ENCODE measurements around the gene ABCA9. TPM values are rescaled to one million over a fixed set of nuclear protein-coding genes. Genes with fewer than 3 reads are reported as not detected.

The ABCA9 gene
- polyA plus RNA-seq, 1 experiment = 0.06 TPM

- TF ChIP-seq CTCF (IDR thresholded peaks at IDR 0.05; ENCODE audit: insufficient read depth, low read depth, low read length) = no peak
- Histone ChIP-seq H3K4me3 (ENCODE audit: low read depth, low read length) (no peak overlapping the region), H3K36me3 (ENCODE audit: control insufficient read depth, insufficient read depth, low read length) (no peaks in the 10 kb centered on the region), H3K27me3 (ENCODE audit: control insufficient read depth, insufficient read depth, low read length) (no peaks in the 10 kb centered on the region; the same call in 1 of the 2 replicates)
- POLR2A ChIA-PET = no interaction called here
- no peak for DNase-seq (ENCODE audit: low read depth)
- CTCF ChIA-PET = no interaction called here
These were observed 8.6 kb upstream of the ABCA9 start for GRCh38 chr17:69069226-69069750.

GRCh38 chr17:69067274-69068047 is 6.7 kb upstream of the ABCA9 start:
- no peak for DNase-seq (ENCODE audit: low read depth)
- ChIA-PET POLR2A (no interaction called here), CTCF (no interaction called here)
- Histone ChIP-seq H3K36me3 (ENCODE audit: control insufficient read depth, insufficient read depth, low read length) (no peaks in the 10 kb centered on the region), H3K27me3 (ENCODE audit: control insufficient read depth, insufficient read depth, low read length) (no peaks in the 10 kb centered on the region; the same call in 1 of the 2 replicates), H3K4me3 (ENCODE audit: low read depth, low read length) (no peak overlapping the region)
- no peak for TF ChIP-seq CTCF (IDR thresholded peaks at IDR 0.05; ENCODE audit: insufficient read depth, low read depth, low read length)

- TF ChIP-seq CTCF (IDR thresholded peaks at IDR 0.05; ENCODE audit: insufficient read depth, low read depth, low read length) = no peak
- Histone ChIP-seq H3K27me3 (ENCODE audit: control insufficient read depth, insufficient read depth, low read length) (no peaks in the 10 kb centered on the region; the same call in 1 of the 2 replicates), H3K36me3 (ENCODE audit: control insufficient read depth, insufficient read depth, low read length) (no peaks in the 10 kb centered on the region), H3K4me3 (ENCODE audit: low read depth, low read length) (no peak overlapping the region)
- ChIA-PET CTCF (no interaction called here), POLR2A (no interaction called here)
- no peak for DNase-seq (ENCODE audit: low read depth)
These were observed 5.8 kb upstream of the ABCA9 start for GRCh38 chr17:69066482-69066881.

GRCh38 chr17:69065113-69065512 is 4.4 kb upstream of the ABCA9 start:
- CTCF ChIA-PET = no interaction called here
- no peak for TF ChIP-seq CTCF (IDR thresholded peaks at IDR 0.05; ENCODE audit: insufficient read depth, low read depth, low read length)
- DNase-seq (ENCODE audit: low read depth) = no peak
- no peak overlapping the region for H3K4me3 ChIP-seq (ENCODE audit: low read depth, low read length)
- H3K27me3 ChIP-seq (ENCODE audit: control insufficient read depth, insufficient read depth, low read length) = no peaks in the 10 kb centered on the region
- POLR2A ChIA-PET = no interaction called here
- no peaks in the 10 kb centered on the region for H3K36me3 ChIP-seq (ENCODE audit: control insufficient read depth, insufficient read depth, low read length)

GRCh38 chr17:69064476-69064875 is 3.7 kb upstream of the ABCA9 start:
- Histone ChIP-seq H3K36me3 (ENCODE audit: control insufficient read depth, insufficient read depth, low read length) (no peaks in the 10 kb centered on the region), H3K27me3 (ENCODE audit: control insufficient read depth, insufficient read depth, low read length) (no peaks in the 10 kb centered on the region), H3K4me3 (ENCODE audit: low read depth, low read length) (no peak overlapping the region)
- TF ChIP-seq CTCF (IDR thresholded peaks at IDR 0.05; ENCODE audit: insufficient read depth, low read depth, low read length) = no peak
- DNase-seq (ENCODE audit: low read depth) = no peak
- CTCF ChIA-PET = no interaction called here
- POLR2A ChIA-PET = no interaction called here

Measured in BJ (cell line).